ENCODE measurements around the gene ERMARD.

ERMARD gene

DNA sequence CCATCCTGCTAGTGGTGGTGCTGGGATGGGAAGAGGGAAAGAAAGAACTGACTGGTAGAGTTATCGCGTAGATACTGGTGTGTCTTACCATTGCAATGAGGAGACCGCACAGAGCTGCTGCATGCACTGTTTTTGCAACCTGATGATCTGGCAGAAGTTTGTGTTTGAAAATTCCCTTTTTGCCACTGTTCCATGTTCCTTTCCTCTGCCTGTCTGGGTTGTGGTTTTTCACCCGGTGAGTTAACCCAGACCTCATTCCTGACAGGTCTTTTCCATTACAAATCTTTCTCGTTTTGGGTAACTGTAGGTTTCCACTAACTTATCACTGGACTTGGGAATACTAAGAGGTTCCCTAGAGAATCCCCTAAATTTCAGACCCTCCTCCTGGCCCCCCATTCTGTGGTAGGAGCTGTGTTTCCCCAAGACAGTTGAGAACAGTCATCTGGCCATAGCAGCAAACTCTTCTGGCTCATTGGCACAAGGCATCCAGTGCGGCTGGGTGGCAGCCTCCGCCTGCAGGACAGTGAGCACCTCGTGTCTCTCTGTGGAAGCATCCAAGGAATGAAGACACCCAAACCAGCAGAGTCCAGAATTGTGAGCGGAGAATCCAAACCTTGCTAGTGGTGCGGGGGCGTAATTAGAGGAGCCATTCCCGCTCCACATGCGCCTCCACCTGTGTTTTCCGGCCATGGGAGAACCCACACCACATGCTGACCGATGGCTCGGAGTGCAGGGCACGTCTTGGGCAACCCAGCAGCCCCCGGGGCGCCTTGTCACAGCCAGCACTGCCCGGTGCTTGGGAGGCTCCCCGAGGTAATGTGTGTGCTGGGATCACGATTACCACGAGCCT lies 32.8 kb downstream of the ERMARD start:
- no peak for DNase-seq

DNA sequence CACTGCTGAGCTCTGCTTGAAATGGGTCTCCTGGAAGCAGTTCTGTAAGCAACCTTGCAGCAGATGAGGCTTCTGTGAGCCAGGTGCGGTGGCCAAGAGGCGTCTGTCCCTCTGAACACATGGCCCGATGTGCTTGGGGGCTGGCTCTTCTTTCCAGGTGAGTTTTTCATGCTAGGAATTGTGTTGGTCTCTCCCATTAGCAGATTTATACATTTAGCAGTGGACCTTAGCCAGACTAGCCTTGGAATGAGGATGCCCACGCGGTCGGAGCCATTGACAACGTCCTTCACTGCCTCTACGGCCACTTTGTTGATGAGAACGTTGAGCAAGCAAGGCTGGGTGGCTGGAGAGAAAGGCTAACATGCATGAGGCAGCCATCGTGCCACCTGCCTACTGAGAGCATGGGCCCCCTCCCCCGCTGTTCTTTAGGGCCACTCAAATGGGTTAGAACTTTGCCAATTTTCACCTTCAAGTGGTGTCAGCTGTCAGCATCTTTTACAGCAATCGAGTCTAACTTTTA lies 33.5 kb downstream of the ERMARD start:
- DNase-seq = no peak

DNA sequence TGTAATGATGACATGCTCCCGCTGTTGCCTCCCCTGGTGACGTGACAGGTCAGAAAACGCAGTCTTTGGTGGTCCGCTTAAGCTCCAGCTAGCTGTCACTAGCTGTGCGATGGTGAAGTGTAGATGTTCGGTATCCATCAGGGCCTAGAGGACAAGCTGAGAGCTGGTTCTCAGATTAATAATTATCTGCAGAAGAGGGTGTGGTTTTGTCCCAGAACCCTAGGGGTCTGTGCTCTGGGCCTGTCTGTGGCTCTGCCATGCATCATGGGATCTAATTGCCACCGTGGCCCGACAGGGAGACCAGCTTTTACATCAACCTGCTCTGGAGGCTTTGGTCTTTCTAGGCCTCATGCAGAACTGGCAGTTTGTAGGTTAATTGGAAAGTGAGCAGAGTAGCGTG lies 34.1 kb downstream of the ERMARD start:
- DNase-seq = no peak

DNA sequence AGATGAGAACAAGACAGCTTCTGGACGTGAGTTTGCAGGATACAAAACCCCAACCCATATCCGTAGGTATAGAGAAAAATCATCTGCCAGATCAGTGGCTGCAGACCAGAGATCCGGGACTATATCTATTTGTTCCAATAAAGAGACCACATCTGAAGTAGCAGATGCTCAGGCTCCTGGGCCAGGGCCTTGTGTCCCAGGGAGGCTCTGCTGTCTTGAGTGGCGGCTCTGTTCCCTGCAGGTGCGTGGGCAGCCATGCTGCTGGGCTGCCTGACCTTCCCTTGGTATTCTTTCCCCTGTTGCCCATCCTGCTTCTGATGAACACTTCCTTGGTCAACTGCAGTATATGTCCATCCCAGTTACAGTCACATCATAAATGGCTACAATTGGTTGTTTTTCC lies 34.9 kb downstream of the ERMARD start:
- no peak for DNase-seq

DNA sequence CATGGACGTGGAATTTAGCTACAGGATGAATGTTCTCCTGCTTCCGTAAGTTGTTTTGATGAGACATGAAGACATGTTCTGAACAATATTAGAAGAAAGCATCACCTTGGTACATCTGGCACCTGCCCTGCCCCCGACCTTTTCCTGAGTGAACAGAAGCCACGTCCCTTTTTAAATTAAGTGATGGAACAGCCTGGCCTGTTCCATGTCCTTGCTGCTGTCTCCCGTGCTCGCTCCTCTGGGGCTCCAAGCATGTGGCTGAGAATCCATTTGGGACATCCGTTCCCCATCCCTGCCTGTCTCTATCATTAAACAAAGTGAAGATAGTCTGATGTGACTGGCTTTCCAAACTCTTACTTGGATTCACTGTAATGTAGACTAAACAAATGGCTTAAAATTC lies 36.4 kb downstream of the ERMARD start:
- no peak for DNase-seq

DNA sequence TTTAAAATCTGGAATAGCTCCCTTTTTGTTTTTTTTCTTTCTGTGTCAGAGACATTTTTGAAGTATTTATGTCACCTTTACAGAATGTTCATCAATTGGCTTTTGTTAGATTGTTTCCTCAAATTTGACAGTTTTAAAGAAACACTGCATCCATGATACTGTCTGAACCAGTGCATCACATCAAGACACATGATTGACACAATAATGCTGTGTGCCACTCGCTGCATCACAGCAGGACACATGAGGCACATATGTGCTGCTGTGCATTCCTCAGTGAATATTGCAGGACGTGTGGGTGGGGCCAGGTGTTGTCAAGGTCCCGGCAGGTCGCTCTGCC lies 37.4 kb downstream of the ERMARD start:
- DNase-seq = no peak

DNA sequence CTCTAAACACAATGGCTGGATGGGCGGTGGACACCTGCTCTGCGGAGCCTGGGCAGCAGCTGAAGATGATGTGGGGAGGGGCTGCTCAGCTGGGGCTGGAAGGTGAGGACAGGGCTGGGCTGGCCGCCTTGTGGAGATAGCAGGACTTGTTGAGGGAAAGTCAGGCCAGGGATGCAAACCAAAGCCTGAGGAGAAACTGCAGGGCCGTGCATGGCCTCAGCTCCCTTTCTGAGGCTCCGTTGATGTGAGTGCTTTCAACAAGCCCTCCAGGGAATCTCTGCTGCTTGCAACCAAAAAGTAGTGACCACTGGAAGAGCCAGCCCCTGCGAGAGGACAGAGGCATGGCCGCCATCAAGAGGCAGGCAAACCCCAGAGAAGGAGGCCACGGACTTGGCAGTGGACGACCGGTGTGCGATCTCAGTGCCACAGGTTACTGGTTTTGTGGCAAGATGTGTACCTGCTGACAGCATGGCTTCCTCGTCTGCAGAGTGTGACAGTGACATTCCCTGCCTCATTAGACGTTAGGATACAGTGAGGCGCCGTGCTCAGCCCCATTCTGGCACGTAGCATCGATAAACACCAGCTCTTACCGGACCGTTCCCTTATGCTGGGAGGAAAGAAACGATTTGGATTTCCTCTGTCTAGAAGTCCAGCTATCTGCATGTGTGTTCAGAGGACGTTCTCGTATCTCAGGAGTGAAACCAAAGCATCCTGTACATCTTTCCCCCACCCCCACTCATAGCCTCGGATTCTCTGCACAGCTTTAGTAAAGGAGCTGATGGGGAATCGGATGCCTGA lies 37.9 kb downstream of the ERMARD start:
- no peak for DNase-seq

DNA sequence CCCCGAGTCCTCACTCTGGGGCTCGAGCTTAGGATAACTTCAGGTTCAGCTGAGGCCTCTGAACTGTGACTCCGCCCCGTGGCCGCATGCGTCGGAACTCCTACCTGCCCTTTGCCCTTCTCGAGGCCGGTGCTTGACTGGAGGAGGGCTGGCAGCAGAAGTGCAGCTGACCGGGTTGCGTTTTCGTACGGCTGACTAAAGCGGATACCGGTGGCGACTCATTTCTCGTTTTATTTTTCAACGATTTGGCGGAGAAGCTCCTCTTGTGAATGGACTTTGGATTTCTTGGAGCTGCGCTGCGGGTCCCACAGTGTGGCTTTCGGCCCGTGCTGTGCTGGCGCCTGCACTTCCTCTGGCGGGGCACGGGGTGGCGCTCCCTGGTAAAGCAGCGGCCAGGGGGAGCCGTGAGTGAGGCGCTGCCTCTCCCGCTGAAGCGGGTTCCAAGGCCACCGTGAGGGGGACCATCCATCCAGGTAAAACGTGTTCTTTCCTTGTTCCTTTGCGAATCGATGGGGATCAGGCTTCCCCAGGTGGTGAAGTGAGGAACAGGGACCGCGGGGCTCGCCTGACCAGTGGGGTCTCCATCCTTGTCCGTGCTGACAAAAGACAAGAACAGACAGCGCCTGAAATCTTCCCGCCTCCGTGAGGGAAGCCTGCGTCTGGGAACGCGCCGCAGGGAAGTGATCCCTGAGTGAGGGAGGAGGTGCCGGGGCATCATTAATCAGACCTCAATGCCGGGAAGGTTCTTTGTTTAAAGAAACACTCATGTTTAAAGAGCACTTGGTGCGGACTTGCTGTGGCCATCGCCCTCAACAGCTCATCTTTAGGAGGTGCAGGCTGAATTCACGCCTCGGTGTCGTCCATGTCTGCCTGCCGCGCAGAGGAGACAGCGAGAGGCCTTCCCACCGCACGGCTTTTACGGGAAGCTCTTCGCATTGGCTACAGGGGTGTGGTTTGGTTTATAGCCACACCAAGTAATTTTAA lies 38.8 kb downstream of the ERMARD start:
- peak in 49 of 51 donors; percentile 16 to 92 (median 63) for DNase-seq

DNA sequence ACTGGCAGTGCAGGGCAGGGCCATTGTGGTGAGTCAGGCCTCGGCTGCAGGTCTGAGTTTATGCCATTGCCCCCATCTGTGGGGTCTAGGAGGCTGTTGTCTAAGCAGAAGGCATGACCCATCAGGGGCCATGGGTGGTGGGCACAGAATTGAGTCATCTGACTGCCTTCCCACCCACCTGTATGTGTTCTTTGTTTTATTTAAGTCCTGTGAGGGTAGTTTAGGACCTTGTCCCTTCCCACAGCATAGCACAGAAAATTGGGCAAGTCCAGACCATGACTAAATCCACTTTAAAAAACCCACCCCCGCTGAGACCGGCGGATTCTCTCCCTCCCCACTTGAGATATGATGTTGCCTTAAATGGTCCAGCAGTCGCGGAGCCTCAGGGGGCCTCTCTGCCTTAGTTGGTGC lies 40.3 kb downstream of the ERMARD start:
- DNase-seq = no peak

DNA sequence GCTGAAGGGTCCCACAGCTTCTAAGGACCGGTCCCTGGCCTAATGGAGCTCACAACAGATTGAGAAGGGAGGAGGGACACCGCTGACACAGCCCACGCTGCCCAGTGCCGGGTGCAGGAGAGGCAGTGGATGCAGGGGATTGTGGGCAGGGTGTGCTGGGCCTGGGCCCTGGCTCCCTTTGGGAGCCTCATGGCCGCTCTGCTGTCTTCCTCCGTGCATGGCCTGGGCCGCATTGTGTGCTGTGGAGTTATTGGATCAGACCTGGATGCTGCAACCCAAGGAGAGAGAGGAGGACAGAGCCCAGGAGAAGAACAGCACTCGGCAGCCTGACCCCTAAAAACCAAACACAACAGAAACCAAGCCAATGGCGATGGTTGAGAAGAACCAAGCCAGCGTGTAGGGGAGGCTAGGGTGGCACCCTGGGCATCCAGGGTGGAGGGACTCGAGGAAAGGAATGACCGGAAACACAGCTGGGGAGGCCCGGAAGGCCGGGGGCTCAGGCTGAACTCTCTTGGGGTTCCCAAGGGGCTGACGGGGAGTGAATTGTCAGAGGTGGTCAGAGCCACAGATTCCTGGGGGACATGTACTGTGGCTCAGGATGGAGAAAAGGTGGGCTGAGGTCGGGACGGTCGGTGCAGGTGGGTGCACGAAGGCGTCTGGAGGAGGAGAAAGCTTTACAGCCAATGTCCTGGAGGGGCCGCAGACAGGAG lies 41.0 kb downstream of the ERMARD start:
- no peak for DNase-seq

DNA sequence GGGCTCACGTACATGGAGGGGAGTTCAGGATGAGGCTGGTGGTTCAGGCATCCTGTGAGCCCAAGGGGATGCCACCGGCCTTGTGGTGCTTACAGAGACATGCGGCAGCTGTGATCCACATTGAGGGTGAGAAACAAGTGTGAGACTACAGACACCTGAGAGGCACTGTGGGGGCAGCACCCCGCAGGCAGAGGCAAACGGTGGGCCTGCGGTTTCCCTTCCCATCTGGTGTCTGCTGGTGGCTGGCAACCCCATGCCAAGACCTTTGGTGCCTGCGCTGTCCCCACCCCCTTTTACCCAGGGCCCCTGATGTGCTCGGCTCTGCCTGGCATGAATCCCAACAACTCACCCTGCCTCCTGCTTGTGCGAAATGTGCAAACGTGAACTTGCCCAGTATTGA lies 42.0 kb downstream of the ERMARD start:
- DNase-seq = no peak

DNA sequence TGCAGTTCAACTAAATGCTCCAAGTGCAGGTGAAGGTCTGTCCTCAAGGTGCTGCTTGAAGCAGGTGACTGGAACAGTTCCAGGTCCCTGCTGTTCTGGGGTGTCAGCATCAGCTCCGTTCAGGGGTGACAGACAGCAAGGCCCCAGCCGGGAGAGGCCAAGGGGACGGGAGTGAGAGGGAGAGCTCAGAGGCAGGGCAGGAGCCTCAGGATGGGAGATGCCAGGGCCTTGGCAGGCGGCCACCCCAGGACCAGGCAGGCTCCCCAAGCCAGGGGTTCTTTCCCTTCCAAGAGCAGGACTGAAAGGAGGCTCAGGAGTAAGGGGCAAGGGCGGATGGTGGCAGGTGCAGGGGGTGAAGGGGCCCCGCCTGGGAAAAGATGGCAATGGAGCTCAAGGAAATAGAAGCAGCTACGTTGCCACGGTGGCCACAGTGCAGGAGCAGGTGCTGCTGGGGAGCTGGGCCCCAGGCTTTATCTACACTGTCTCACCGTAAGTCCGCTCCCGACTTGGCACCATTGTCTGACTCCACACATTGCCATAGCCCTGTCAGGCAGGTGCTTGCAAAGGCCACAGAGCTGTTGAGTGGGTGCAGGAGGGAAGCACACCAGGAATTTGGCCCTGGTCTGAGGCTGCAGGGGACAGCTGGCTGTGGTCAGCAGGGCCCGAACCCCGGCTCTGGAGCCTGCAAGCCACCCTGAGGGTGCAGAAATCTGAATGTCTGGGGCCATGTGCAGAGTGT lies 43.1 kb downstream of the ERMARD start:
- no peak for DNase-seq

DNA sequence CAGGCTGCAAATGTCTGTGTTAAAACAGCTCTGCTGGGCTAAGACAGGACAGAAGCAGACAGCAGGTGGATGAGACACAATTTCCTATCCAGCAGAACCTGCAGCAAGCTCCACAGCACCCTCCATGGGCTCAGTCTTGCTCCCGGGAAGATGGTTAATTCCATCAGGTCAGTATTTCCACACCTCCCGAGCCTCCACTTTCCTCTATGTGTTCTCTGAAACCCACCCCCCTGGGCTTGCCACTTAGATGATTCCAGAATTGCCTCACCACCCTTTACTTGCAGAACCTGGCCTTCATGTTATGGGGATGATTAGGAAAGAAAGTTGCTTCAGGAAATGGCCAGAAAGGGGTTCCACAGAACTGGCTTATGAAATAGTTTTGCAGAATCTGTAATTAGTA lies 43.8 kb downstream of the ERMARD start:
- DNase-seq = no peak

DNA sequence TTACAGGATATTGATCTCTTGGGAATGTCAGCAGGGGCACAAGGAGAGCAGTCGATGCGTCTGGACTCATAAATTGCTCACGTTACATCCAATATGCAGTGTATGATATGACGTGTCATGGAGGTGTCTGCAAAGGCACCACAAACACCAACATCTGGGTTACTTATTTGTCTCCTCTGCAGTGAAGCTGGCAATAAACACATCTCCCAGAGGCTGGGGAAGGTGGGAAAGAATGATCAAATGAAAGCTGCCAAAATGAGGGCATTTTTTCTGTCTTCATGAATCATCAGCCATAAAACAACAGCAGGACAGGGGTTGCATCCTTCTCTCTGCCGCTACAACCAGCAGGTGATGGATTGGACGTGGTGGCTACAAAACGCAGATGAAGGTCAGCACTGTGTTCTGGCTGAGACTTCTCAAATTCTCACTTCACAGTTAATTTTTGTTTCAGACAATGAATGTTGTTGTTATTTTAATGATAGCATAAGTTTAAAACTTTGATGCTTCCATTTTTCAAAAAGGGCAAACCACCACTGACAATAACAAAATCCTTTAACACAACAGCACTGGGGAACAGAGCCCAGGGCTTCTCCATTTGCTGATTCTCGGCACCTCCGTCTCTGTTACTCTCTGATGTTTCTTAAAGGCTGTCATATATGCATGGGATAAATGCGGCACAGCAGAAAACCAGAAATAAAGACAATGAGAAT lies 47.5 kb downstream of the ERMARD start:
- no peak for DNase-seq

DNA sequence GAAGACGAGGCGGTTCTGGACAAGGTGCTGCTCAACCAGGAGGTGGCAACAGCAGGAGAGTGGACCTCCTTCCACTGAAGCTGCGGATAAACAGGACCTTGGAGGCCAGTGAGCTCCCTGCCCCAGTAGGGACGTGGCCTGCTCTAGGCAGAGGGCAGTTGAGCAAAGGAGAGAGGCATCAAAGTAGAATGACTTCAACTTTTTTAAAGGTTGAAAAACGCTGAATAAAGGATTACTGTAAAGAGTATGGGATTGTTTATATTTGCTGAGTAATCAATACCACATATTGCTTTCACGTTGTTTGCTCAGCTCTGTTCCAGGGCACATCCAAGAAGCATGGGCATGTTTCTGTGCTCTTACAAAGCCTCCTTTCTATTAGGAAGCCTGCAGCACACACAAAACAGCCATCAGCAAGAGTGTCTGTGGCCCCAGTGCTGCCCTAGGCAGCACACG lies 48.1 kb downstream of the ERMARD start:
- DNase-seq = peak in 14 of 51 donors; percentile 3 to 28 (median 19)

DNA sequence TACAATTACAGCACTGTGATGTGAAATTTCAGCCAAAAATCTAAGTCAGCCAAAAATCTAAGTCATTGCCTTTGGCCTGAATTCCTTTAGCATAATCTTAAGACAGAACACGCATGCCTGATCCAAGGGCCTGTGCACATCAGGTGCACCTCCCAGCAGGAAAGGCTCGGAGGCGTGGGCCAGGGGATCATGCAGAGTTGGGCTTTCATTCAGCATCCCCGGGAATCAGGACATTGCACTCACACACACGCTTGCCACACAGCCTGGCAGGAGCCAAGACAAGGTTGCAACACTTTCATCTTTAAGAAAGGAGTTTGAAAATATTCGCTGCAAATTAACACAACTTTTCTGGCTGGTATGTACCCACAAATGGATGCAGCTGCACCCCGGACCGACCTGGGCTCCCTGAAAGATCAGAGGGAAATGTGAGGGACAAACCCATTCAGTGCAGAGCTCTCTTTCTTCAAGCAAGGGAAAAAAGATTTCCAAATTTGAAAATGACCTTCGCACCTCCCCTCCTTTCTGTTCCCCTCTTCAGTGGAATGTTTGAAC lies 48.8 kb downstream of the ERMARD start:
- no peak for DNase-seq

DNA sequence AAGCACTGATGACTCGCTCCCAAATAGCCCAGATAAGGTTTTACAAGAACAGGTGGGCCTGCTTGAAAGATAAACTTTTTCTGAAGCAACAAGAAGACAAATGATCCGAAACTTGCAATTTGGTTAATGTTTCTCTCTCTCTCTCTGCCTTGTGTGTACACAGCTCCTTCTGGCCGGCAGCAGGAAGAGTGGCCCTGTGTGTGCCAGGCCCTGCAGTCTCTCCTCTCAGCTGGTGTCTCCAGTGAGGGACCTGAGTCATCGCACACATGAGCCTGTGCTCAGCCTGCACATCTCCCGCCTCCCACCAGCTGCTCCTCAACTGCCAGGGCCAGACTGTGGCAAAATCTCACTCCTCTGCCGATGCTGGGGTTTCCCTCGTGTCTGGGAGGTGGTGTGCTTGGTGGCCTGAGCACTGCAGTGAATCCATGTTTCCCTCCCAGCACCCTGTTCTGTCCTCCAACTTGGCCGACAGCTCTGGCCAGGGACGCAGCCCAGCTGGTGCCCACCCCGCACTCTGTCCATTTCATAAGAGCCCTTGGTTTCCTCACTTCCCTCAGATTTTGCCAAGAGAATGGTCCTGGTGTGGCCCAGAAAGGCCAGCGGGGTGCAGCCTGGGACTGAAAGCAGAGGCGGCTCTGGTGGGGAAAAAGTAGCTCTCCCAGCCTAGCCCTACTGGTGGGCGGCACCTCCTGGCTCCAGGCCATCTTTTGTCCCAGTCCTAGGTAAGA lies 49.4 kb downstream of the ERMARD start:
- DNase-seq = peak in 25 of 51 donors; percentile 6 to 74 (median 22)

Data from hypothalamus (tissue), 51 donors.